Gastroesophageal sphincter (tissue), 4 donors: ENCODE results near the gene CCDC13. TPM values are rescaled to one million over a fixed set of nuclear protein-coding genes. Genes with fewer than 3 reads are reported as not detected.

Experiments
- ATAC-seq: fragments of 150-250 bp; one replicate; pipeline ENCODE4 v1.9.1; 2016; ENCODE audit warnings: mild to moderate bottlenecking, moderate library complexity
- H3K27ac ChIP-seq, 4 donors: fragments of 200-600 bp; sonication (generic) in 3 of 4; 1 replicate in 3 of 4; 2 replicates in 1 of 4; pipeline ENCODE4 v1.5.1; 2016 to 2019
- H3K27me3 ChIP-seq: fragments of 200-600 bp; sonication (generic); one replicate; pipeline ENCODE4 v1.5.1; 2019
- H3K36me3 ChIP-seq, 2 donors: fragments of 200-600 bp; sonication (generic); one replicate each; pipeline ENCODE4 v1.5.1; 2019; ENCODE audit warnings: control low read depth in 1 of 2
- H3K4me1 ChIP-seq, 3 donors: fragments of 200-600 bp; sonication (generic); 1 replicate in 2 of 3; 2 replicates in 1 of 3; pipeline ENCODE4 v1.5.1; 2016 to 2019; ENCODE audit warnings: control low read depth in 2 of 3
- H3K4me3 ChIP-seq, 2 donors: fragments of 200-600 bp; sonication (generic); one replicate each; pipeline ENCODE4 v1.5.1; 2019; ENCODE audit warnings: mild to moderate bottlenecking in 1 of 2, moderate library complexity in 1 of 2
- H3K9me3 ChIP-seq, 3 donors: fragments of 200-600 bp; sonication (generic); one replicate each; pipeline ENCODE4 v1.5.1; 2017 to 2019; ENCODE audit warnings: control low read depth in 2 of 3
- EP300 ChIP-seq: sonication (generic); formaldehyde crosslinking; IDR thresholded peaks from one replicate; pipeline ENCODE4 v1.6.1; 2017; ENCODE audit warnings: antibody characterized with exemption, mild to moderate bottlenecking
- POLR2A ChIP-seq, 2 donors: fragments of 450-650 bp; IDR thresholded peaks; one replicate each; pipeline ENCODE4 v1.6.1; 2017; ENCODE audit warnings: antibody characterized with exemption in 2 of 2, mild to moderate bottlenecking in 2 of 2, moderate library complexity in 1 of 2
- POLR2AphosphoS5 ChIP-seq: sonication (generic); formaldehyde crosslinking; IDR thresholded peaks from one replicate; pipeline ENCODE4 v1.6.1; 2017; ENCODE audit warnings: antibody characterized with exemption
- WGBS, 2 donors: methylation state at CpG; one replicate each; pipeline ENCODE4 v1.1.5; 2018; ENCODE audit warnings: low coverage in 1 of 2; 5-methylcytosine and 5-hydroxymethylcytosine counted together
- total RNA-seq, 4 donors: library from RNA; depleted of rRNA; stranded (reverse); fragments of >200 nt; gene quantifications; one replicate each; pipeline ENCODE4 v1.1.0, GENCODE V29; 2016
- TF ChIP-seq, protein P1 (sequence below), 4 experiments: fragments of 200-600 bp in 2 of 4; fragments of 450-650 bp in 2 of 4; sonication (generic) in 1 of 4; IDR thresholded peaks; one replicate each; pipeline ENCODE4 v1.5.1; 2017 to 2019; ENCODE audit warnings: antibody characterized with exemption in 4 of 4, mild to moderate bottlenecking in 2 of 4, moderate library complexity in 2 of 4

Gene CCDC13
- total RNA-seq, 4 donors from 2014 or later = 2.8 to 7.4 (median 5.6) TPM

DNA sequence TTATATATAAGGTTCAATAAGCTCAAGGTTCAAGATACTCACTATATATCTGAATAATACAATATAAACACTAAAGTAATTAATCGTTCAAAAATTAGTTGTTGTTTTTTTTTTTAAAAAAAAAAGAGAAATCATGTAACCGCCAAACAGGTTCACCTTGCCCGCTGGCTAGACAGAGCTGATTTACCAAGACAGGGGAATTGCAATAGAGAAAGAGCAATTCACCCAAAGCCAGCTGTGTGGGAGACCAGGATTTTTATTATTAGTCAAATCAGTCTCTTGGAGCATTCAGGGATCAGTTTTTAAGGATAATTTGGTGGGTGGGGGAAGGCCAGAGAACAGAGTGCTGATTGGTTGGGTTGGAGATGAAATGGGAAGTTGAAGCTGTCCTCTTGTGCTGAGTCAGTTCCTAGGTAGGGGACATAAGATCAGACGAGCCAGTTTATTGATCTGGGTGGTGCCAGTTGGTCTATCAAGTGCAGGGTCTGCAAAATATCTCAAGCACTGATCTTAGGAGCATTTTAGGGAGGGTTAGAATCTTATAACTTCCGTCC lies 23.4 kb upstream of the CCDC13 start:
- ATAC-seq = no peak
- 94 to 97% methylated on average over 2 to 3 of the region's 5 CpGs for WGBS, 2 donors
- H3K27me3 ChIP-seq = no peaks in the 10 kb centered on the region
- no peaks in the 10 kb centered on the region for H3K9me3 ChIP-seq
- no peak overlapping the region for H3K4me3 ChIP-seq
- H3K4me1 ChIP-seq = peaks cover 8 to 48% (median 9%) of the 10 kb centered on the region in 3 donors
- H3K36me3 ChIP-seq = peaks cover 0 to 28% of the 10 kb centered on the region in 2 donors
- no peak overlapping the region for H3K27ac ChIP-seq
- TF ChIP-seq POLR2A (IDR thresholded peaks at IDR 0.05) (no peak), POLR2AphosphoS5 (no peak), EP300 (no peak)
- TF ChIP-seq, protein P1, sequence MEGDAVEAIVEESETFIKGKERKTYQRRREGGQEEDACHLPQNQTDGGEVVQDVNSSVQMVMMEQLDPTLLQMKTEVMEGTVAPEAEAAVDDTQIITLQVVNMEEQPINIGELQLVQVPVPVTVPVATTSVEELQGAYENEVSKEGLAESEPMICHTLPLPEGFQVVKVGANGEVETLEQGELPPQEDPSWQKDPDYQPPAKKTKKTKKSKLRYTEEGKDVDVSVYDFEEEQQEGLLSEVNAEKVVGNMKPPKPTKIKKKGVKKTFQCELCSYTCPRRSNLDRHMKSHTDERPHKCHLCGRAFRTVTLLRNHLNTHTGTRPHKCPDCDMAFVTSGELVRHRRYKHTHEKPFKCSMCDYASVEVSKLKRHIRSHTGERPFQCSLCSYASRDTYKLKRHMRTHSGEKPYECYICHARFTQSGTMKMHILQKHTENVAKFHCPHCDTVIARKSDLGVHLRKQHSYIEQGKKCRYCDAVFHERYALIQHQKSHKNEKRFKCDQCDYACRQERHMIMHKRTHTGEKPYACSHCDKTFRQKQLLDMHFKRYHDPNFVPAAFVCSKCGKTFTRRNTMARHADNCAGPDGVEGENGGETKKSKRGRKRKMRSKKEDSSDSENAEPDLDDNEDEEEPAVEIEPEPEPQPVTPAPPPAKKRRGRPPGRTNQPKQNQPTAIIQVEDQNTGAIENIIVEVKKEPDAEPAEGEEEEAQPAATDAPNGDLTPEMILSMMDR (IDR thresholded peaks at IDR 0.05) = no peak

- no peaks in the 10 kb centered on the region for H3K9me3 ChIP-seq
- TF ChIP-seq, protein P1 (IDR thresholded peaks at IDR 0.05) = no peak
- TF ChIP-seq EP300 (no peak), POLR2AphosphoS5 (no peak), POLR2A (IDR thresholded peaks at IDR 0.05) (no peak)
Measured at GRCh38 chr3:42795621-42796181, 22.6 kb upstream of the CCDC13 start.

DNA sequence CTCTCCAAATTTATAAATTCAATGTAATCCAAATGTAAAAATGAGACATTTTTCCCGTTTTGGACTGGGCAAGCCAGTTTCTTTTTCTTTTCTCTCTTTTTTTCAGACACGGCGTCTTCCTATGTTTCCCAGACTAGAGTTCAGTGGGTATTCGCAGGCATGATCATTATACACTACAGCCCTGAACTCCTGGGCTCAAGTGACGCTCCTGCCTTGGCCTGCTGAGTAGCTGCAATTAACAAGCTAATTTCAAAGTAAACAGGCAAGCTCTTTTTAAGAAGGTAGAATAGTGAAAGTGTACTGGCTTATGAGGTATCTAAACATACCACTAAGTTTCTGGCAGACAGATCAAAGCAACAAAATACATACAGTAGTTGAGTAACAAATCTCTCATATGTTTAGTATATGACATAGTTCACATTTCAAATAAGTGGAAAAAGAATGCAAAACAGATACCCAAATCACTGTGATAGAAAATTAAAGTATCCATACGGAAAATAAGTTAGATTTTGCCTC lies 17.7 kb upstream of the CCDC13 start:
- no peak for ATAC-seq
- WGBS, 2 donors = 61 to 69% methylated on average over 4 of the region's 6 CpGs
- no peak for TF ChIP-seq EP300
- TF ChIP-seq, protein P1 (IDR thresholded peaks at IDR 0.05) = no peak
- no peak for TF ChIP-seq POLR2AphosphoS5
- TF ChIP-seq POLR2A (IDR thresholded peaks at IDR 0.05) = no peak
- Histone ChIP-seq H3K4me3 (no peak overlapping the region), H3K9me3 (no peaks in the 10 kb centered on the region), H3K27me3 (no peaks in the 10 kb centered on the region), H3K4me1 (peaks cover 0 to 52% (median 0%) of the 10 kb centered on the region in 3 donors), H3K36me3 (peaks cover 0 to 59% of the 10 kb centered on the region in 2 donors), H3K27ac (peak overlapping the region in 1 of 4 donors; percentile 5)

More at GRCh38 chr3:42795621-42796181, 22.6 kb upstream of the CCDC13 start:
- Histone ChIP-seq H3K36me3 (peaks cover 0 to 30% of the 10 kb centered on the region in 2 donors), H3K27ac (peak overlapping the region in 1 of 4 donors; percentile 8), H3K27me3 (no peaks in the 10 kb centered on the region), H3K4me3 (no peak overlapping the region), H3K4me1 (peaks cover 5 to 48% (median 8%) of the 10 kb centered on the region in 3 donors)
- WGBS, 2 donors = 43 to 92% methylated on average over 1 to 2 of the region's 2 CpGs
- ATAC-seq = no peak

- H3K4me1 ChIP-seq = peaks cover 0 to 72% (median 3%) of the 10 kb centered on the region in 3 donors
- 76 to 100% methylated on average over 2 of the region's 2 CpGs for WGBS, 2 donors
Measured at GRCh38 chr3:42786631-42787030, 13.6 kb upstream of the CCDC13 start.

More at GRCh38 chr3:42786631-42787030, 13.6 kb upstream of the CCDC13 start:
- TF ChIP-seq, protein P1 (IDR thresholded peaks at IDR 0.05) = no peak
- TF ChIP-seq EP300 (no peak), POLR2A (IDR thresholded peaks at IDR 0.05) (no peak)
- Histone ChIP-seq H3K27ac (no peak overlapping the region), H3K4me3 (no peak overlapping the region), H3K27me3 (no peaks in the 10 kb centered on the region), H3K36me3 (peaks cover 0 to 60% of the 10 kb centered on the region in 2 donors), H3K9me3 (no peaks in the 10 kb centered on the region)
- ATAC-seq = no peak
